Stimulated activated CD8-positive, alpha-beta memory T cell treated with anti-CD3 and anti-CD28 coated beads, Interleukin-12 subunit alpha, Interleukin-12 subunit beta, amount 100 ng/mL, for 24 hours (primary cell): ENCODE data around the gene MKLN1.
"Not testable (repeated sequence)": the region's sequence is repeated elsewhere in the genome, so short reads cannot be mapped to it uniquely, and the experiment has no call there.

Experiments
- DNase-seq: peaks from one replicate; pipeline ENCODE4 v3.0.0-alpha.2; 2020; ENCODE audit errors: extremely low read depth

The MKLN1 gene

GRCh38 chr7:131312838-131313237, 14.8 kb upstream of the MKLN1 start:
- DNase-seq: no peak

DNA sequence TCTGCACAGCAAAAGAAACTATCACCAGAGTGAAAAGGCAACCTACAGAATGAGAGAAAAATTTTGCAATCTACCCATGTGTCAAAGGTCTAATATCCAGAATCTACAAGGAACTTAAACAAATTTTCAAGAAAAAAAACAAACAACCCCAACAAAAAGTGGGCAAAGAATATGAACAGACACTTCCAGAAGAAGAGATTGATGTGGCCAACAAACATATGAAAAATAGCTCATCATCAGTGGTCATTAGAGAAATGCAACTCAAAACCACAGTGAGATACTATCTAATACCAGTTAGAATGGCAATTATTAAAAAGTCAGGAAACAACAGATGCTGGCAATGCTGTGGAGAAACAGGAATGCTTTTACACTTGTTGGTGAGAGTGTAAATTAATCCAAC, 7.1 kb upstream of the MKLN1 start:
- DNase-seq: no peak

DNA sequence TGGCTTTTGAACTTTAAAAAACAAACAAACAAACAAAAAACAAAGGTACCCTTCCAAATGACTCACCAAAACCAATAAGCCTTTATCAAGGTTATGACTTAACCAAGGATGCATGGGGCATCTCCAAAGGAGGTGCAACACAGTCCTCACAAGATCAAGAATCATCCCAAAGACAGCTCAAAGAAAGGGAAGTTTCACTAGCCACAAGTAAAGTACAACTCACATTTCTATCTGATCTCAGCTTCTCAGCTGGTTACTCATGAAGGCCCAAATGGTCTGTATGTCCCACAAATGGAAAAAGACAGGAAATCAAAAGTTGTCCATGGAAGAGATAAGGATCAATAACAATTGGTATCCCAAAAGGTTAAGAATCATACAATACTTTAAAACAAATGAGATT, 6.0 kb upstream of the MKLN1 start:
- DNase-seq: no peak

DNA sequence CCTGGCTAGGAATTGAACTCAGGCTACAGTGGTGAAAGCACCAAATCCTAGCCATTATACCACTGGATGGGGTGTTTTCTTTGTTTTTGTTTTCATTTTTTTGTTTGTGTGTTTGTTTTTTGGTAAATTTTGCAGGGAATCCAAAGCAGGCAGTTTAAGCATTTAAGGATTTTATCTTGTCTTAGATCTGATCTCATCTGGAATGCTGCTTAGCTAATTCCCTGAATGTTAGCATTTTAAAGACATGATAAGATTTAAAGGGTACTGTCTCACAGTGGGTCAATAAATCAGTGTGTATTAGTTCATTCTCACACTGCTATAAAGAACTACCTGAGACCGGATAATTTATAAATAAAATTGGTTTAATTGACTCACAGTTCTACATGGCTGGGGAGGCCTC, 5.6 kb upstream of the MKLN1 start:
- no peak for DNase-seq

- DNase-seq: no peak
Observed at GRCh38 chr7:131322861-131323260, 4.8 kb upstream of the MKLN1 start.

DNA sequence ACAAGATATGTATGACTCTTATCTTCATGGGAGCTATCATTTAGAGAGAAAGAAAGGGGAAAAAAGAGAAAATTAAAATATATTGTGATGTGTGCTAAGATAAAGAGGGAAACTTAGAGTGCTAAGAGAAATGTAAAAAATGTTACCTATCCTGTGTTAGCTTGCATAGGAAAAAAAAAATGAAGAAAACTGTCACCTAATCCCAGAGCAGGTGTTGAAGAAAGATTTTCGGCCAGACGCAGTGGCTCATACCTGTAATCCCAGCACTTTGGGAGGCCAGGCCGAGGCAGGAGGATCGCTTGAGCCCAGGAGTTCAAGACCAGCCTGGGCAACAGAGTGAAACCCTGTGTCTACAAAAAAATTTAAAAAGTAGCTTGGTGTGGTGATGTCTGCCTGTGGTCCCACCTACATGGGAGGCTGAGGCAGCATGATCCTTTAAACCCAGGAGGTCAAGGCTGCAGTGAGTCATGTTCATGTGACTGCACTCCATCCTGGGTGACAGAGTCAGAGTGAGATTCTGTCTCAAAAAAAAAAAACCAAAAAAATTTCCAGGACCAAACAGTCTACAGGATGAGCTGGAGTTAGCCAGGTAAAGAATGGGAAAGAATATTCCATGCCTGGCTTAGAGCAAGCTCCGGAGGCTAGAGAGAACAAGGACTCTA, 2.4 kb upstream of the MKLN1 start:
- no peak for DNase-seq

DNA sequence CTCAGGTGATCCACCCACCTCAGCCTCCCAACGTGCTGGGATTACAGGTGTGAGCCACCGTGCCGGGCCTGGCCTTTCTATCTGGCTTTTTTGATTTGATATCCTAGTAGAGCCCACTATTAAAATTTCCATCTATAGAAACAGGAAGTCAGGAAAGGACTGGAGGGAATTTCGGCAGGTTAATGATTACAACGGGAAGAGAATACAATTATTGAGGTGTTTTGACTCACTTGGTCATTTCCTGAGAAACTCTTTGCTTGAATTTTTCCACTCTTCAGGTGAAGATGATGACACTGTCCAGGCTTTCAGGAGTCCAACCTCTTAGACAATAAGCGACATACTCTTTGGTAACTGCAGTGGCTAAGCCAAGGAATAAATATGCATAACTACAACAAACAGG, 1.1 kb upstream of the MKLN1 start:
- DNase-seq: no peak

GRCh38 chr7:131327049-131327625, 539 bp upstream of the MKLN1 start:
- no peak for DNase-seq

GRCh38 chr7:131328377-131329175, 900 bp downstream of the MKLN1 start:
- DNase-seq: no peak

DNA sequence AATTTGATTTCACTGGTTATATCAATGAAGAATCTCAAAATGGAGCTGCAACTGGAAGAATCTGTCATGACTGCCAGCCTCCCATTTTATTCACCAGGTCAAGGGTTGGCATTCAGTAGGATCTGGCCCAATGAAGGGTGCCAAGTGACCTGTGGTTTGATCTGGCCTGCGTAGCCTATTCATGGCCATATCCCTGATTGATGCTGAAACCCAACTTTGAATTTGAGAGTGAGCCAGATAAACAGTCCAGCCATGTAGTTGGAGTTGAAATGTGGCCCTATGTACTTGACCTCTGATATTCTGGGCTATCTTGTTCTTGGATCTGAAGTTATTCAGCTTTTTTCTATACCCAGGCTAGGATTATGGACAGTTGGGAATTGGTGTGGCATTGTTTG, 1.5 kb downstream of the MKLN1 start:
- DNase-seq: no peak

DNA sequence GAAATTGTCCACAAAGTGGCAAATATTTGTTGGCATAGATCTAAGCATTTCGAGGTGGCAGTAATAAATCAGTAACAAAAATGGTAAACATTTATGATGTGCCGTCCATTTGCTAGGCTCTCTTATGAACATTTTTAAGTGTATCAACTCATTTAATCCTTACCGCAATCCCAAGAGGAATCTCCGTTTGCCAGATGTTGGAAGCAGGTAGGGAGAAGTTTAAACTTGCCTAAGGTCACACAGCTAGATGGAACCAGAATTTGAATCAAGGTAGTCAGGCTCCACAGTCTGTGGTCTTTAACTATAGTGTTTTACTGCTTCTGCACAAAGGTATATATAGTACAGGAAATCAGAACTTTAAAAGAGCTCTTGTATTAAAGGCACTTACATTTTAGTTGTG, 2.6 kb downstream of the MKLN1 start:
- DNase-seq: no peak

- DNase-seq: no peak
Observed at GRCh38 chr7:131331806-131332205, 4.1 kb downstream of the MKLN1 start.

DNA sequence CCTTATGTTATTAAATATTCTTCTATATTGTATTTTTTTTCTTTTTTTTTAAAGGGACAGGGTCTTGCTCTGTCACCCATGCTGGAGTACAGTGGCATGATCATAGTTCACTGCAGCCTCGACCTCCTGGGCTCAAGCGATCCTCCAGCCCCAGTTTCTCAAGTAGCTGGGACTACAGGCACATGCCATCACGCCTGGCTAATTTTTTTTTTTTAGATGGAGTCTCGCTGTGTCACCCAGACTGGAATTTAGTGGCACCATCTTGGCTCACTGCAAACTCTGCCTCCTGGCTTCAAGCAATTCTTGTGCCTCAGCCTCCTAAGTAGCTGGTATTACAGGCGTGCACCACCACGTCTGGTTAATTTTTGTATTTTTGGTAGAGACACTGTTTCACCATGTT, 5.1 kb downstream of the MKLN1 start:
- DNase-seq: not testable (repeated sequence)

GRCh38 chr7:131335639-131336381, 8.1 kb downstream of the MKLN1 start:
- DNase-seq: no peak

- no peak for DNase-seq
Observed at GRCh38 chr7:131336956-131337355, 9.3 kb downstream of the MKLN1 start.

DNA sequence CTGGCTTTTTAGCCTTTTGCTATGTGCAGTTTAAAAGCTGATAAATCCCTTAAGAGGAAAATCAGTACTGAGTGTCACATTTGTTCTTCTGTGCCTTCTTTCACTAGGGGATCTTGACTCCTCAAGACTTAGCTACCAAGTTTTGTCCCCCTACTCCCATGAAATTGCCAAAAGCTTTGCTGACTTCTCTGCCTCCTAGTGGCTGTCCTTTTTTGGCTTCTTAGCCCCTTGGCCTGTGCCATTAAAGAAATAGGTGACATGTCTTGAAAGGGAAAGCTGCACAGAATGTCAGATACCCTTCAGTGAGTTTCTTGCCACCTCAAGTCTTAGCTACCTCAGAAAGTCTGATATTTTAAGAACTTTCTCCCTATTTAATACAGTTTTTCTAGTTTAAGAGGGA, 10.5 kb downstream of the MKLN1 start:
- DNase-seq: no peak

DNA sequence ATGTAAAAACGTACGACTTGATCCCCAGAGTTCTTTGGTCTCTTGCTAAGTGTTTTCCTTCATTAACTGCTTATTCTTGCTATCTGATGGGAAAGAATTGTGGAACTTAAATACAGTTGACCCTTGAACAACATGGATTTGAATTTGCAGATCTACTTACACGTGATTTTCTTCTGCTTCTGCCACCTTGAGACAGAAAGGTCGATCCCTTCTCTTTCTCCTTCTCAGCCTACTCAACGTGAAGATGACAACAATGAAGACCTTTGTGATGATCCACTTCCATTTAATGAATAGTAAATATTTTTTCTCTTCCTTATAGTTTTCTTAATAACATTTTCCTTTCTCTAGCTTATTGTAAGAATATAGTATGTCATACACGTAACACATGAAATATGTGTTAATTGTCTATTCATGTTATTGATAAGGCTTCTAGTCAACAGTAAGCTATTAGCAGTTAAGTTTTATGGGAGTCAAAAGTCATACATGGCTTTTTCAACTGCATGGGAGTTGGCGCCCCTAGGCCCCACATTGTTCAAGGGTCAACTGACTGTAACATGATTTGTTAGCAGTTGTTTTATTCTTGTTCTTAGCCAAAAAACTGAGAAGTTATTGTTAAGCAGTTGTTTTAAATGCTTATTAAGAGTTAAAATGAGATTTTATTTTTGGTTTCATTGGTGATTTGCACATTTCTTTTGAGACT, 11.2 kb downstream of the MKLN1 start:
- no peak for DNase-seq

DNA sequence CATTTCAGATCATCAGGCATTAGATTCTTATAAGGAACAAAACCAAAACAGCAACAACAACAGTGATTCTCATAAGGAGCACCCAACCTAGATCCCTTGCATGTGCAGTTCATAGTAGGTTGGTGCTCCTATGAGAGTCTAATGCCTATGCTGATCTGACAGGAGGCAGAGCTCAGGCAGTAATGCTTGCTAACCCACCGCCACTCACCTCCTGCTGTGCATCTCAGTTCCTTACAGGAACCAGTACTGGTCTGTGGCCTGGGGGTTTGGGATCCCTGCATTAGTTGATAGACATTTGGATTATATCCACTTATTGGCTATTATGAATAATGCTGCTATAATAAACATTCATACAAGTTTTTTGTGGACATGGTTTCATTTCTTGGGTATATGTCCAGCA, 14.0 kb downstream of the MKLN1 start:
- no peak for DNase-seq

- DNase-seq: no peak
Observed at GRCh38 chr7:131342864-131343442, 15.3 kb downstream of the MKLN1 start.

GRCh38 chr7:131346885-131347592, 19.4 kb downstream of the MKLN1 start:
- no peak for DNase-seq

DNA sequence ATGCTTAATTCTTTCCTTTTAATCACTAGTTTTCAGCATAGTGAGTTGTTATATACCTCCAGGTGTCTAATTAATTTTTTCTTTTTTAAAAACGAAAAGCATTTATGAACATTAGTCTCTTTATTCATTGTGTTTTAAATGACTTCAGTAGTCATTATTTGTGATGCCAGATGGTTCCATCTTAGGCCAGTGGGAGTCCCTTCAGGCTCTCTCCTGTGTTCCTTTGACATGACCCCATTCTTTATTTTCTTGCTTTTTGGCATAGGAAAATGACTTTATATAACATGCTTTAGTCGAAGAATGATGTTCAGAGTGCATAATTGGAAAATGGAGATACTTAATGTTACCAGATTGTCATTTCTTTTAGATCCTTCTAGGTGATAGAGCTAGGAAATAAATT, 24.4 kb downstream of the MKLN1 start:
- no peak for DNase-seq
